Right cardiac atrium (tissue), 5 donors: ENCODE results near the gene PPIP5K2. TPM values are rescaled to one million over a fixed set of nuclear protein-coding genes. Genes with fewer than 3 reads are reported as not detected.
"Not testable (repeated sequence)": the region's sequence is repeated elsewhere in the genome, so short reads cannot be mapped to it uniquely, and the experiment has no call there.

Experiments used
- ATAC-seq, 2 donors: fragments of 200-7000 bp; cut with Tn5 transposase; one replicate each; pipeline versions ENCODE4 v1.8.0 to v1.9.1; 2020; ENCODE audit warnings: moderate library complexity in 2 of 2, mild to moderate bottlenecking in 1 of 2
- DNase-seq, 3 donors: peaks; one replicate each; pipeline ENCODE4 v3.0.0-alpha.2; 2020
- H3K27ac ChIP-seq: one replicate; pipeline ENCODE4 v1.5.1; 2013; ENCODE audit warnings: mild to moderate bottlenecking, low read length, control low read depth, moderate library complexity
- H3K27me3 ChIP-seq: one replicate; pipeline ENCODE4 v1.6.1; 2013; ENCODE audit not compliant: control insufficient read depth, insufficient read depth
- H3K4me1 ChIP-seq: one replicate; pipeline ENCODE4 v1.6.1; 2013; ENCODE audit warnings: low read length; ENCODE audit not compliant: control insufficient read depth, insufficient read depth
- H3K4me3 ChIP-seq: one replicate; pipeline ENCODE4 v1.5.1; 2013; ENCODE audit warnings: low read length, control low read depth
- H3K9me3 ChIP-seq: one replicate; pipeline ENCODE4 v1.6.1; 2013; ENCODE audit warnings: low read length; ENCODE audit not compliant: control insufficient read depth
- WGBS: extraction: QIAGEN DNeasy Blood & Tissue Kit; methylation state at CpG from one replicate; pipeline ENCODE4 v1.1.7; 2013; 5-methylcytosine and 5-hydroxymethylcytosine counted together
- intact Hi-C, 4 donors: fragments of 100-400 bp; cut with DNase I; formaldehyde crosslinking; loops; one replicate each; pipeline versions ENCODE4 v1.11.0 to v1.14.0; 2022 to 2023
- long read RNA-seq, 4 donors: library from polyadenylated mRNA; unstranded; transcript quantifications; one replicate each; pipeline ENCODE4 v2.0.0, GENCODE V29; 2020 to 2021
- polyA plus RNA-seq: library from polyadenylated mRNA; stranded (reverse); fragments of 200-250 nt; gene quantifications from one replicate; pipeline ENCODE4 v1.2.3, GENCODE V29; 2013
- total RNA-seq, 4 donors: library from RNA; stranded (reverse); fragmentation: NEBNext Ultra II Directional; extraction: Animal tissue kit (Norgen Biotek cat#: 25700); gene quantifications; one replicate each; pipeline ENCODE4 v1.2.1, GENCODE V29; 2021
- donor health status: healthy with polysubstance abuse.
- donor health status: DM: no; HTN: yes; CAD: no.
- donor health status: DM: no; HTN: no; CAD: no.
- donor health status: DM: no; HTN: yes; CAD: no; lungs with severe emphysema.
- donor health status: DM: yes; HTN: yes; CAD: no.

The PPIP5K2 gene
- total RNA-seq (10 to 100 TPM; 37.0 to 40.8 (median 38.0) TPM), polyA plus RNA-seq (14.1 TPM)
- long read RNA-seq, donor 1, partial matches to known transcripts = 3 of 7 reads
- long read RNA-seq, donor 1, other reads (novel, unspliced or antisense) = 4 of 7 reads
- long read RNA-seq, donor 2, partial matches to known transcripts = 0 of 4 reads
- long read RNA-seq, donor 2, other reads (novel, unspliced or antisense) = 4 of 4 reads
- long read RNA-seq, donor 3, full-length matches to known transcripts = 2 of 28 reads
- long read RNA-seq, donor 3, partial matches to known transcripts = 17 of 28 reads
- long read RNA-seq, donor 3, other reads (novel, unspliced or antisense) = 9 of 28 reads
- long read RNA-seq, donor 4, partial matches to known transcripts = 0 of 4 reads
- long read RNA-seq, donor 4, other reads (novel, unspliced or antisense) = 4 of 4 reads

DNA sequence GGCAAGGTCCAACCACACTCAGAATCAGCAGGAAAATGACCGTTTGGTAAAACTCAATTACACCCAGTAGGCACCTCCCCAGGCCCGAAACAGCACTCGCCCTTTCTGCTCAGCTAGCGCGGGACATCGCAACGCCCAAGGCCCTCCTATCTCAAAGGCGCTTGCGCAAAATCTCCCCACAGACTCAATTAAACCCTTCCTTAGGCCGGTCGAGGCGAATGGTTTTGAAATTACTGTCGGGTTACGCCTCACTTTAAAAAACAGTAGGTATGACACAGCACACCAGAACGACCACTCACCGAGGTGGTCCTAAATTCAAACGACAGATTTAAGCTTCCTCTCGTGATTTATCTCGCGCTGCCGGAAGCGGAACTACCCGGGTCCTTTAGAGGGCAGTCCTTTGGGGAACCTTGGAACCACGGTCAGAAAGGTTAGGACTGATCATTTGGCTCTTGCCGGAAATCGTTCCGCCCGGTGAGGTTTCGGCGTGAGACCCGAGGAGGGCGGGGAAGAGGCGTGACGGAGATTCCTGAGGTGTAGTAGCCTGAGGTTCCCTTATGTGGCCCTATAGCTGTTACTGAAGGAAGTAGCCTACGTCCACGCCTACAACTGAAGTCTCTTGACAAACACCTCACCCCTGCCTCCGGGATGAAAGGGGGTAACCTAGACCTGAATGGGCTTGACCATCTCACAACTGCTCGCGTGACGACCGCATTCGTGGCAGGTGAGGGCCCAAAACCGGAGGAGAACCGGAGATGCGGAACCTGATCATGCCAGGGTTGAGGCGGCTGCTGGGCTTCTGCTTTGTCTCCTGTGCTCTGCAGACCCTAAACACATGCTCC lies at the start of gene PPIP5K2, which contains the start of gene GIN1:
PPIP5K2 (plus strand) TSS at position 537 of the 842 bp plus-strand sequence. CDS start 9,289 bp downstream, outside the sequence.
GIN1 (minus strand) TSS at position 374 of the 842 bp plus-strand sequence. CDS start 11,431 bp downstream, outside the sequence.
- DNase-seq (peak; percentile 93 to 97 (median 97)), ATAC-seq (peak; percentile 99)
- no peaks in the 10 kb centered on the region for H3K27me3 ChIP-seq
- peak within 1 kb of the TSS; percentile 92 for H3K4me3 ChIP-seq
- WGBS = under 1% methylated on average over 46 of the region's 46 CpGs
- peaks cover 2% of the 10 kb centered on the region for H3K4me1 ChIP-seq
- no peaks in the 10 kb centered on the region for H3K9me3 ChIP-seq
- H3K27ac ChIP-seq = peak within 1 kb of the TSS; percentile 100
- intact Hi-C loops = no loop called here

GRCh38 chr5:103073500-103073899 lies 46.6 kb upstream of the PPIP5K2 start:
- 86% methylated on average over 4 of the region's 4 CpGs for WGBS
- H3K9me3 ChIP-seq, H3K4me3 ChIP-seq, intact Hi-C loops, H3K27ac ChIP-seq, DNase-seq, H3K4me1 ChIP-seq, ATAC-seq, H3K27me3 ChIP-seq: not testable (repeated sequence)

- ATAC-seq (no peak), DNase-seq (no peak)
- 90% methylated on average over 4 of the region's 4 CpGs for WGBS
- Histone ChIP-seq H3K4me1 (no peaks in the 10 kb centered on the region), H3K27me3 (no peaks in the 10 kb centered on the region), H3K4me3 (no peak overlapping the region), H3K27ac (no peak overlapping the region), H3K9me3 (no peaks in the 10 kb centered on the region)
- intact Hi-C loops = no loop called here
Measured at GRCh38 chr5:103075442-103075841, 44.7 kb upstream of the PPIP5K2 start.

DNA sequence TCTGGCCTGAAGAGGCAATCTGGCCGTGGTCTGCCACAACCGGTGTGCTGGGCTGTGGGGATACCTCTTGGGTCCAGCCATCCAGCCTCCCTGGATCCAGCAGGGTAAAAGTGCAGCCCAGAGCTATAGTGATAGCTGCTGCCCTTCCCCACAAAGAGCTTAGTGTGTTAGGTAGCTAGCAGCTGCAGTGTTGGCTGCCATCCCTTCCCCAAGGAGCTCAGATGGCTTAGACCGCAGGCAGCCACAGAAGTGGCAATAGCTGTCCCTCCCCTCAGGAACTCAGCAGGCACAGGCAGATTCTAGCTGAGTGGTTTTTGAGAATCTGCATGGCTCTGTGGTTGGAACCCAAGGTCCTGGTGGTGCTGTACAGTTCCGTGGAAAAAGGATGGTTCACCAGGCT lies 40.3 kb upstream of the PPIP5K2 start:
- ATAC-seq = no peak
- intact Hi-C loops = no loop called here

DNA sequence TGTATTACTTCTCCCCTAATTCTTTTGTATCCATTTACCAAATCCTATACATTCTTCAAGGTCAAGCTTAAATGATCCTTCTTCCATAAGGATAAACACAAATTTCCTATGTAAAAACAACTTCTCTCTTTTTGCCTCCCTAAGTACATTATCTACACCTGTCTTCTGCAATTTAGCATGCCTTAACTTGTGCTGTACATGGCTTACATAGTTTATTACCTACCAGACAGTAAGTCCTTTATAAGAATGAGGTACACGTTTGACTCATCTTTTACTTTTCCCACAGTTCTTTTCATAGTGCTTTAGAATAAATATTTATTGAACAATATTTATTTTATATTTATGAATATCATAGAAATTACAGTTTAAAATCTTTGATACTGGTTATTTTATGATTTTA lies 33.6 kb upstream of the PPIP5K2 start:
- no peak overlapping the region for H3K27ac ChIP-seq
- no peak overlapping the region for H3K4me3 ChIP-seq
- DNase-seq = no peak
- H3K9me3 ChIP-seq = peaks cover 2% of the 10 kb centered on the region
- intact Hi-C loops = no loop called here
- no peaks in the 10 kb centered on the region for H3K27me3 ChIP-seq
- H3K4me1 ChIP-seq = no peaks in the 10 kb centered on the region
- WGBS = 95% methylated on average over 1 of the region's 1 CpG
- ATAC-seq = no peak

More for the DNA sequence above, 40.3 kb upstream of the PPIP5K2 start:
- H3K9me3 ChIP-seq = peaks cover 2% of the 10 kb centered on the region
- 97% methylated on average over 4 of the region's 4 CpGs for WGBS
- no peaks in the 10 kb centered on the region for H3K4me1 ChIP-seq
- H3K27me3 ChIP-seq = no peaks in the 10 kb centered on the region
- H3K27ac ChIP-seq = no peak overlapping the region
- H3K4me3 ChIP-seq = no peak overlapping the region
- DNase-seq = no peak

DNA sequence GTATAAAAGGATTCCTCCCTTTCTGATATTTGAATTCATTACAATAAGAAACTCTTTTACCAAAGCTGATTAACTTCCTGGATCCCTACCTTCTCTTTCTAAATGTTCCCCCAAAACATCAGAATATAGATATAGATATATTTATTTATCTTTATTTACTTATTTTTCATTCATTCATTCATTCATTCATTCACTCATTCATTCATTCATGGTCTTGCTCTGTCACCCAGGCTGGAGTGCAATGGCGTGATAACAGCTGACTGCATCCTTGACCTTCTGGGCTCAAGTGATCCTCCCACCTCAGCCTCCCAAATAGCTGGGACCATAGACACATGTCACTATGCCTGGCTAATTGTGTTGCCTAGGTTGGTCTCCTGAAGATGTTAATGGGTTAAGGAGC lies 30.8 kb upstream of the PPIP5K2 start:
- ATAC-seq = no peak
- 100% methylated on average over 1 of the region's 1 CpG for WGBS
- intact Hi-C loops = no loop called here
- H3K4me1 ChIP-seq = no peaks in the 10 kb centered on the region
- H3K4me3 ChIP-seq = no peak overlapping the region
- H3K9me3 ChIP-seq = peaks cover 2% of the 10 kb centered on the region
- no peak for DNase-seq
- H3K27ac ChIP-seq = no peak overlapping the region
- no peaks in the 10 kb centered on the region for H3K27me3 ChIP-seq

DNA sequence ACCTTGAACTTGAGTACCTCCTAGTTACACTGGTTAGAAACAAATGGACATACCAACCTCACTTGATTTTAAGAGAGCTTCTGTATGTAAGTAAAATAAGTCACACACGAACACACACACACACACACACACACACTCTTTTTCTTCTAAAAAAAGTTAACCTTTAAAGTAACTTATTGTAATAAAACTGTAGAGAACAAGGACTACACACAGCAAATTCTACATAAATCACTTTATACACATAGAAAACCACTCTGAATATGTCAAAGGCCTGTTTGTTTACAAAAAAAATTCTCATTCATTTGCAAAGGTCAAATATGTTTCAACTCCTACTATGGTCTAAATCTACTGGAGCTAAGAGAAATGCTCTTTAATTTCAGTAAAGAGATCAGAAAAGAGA lies 29.3 kb upstream of the PPIP5K2 start:
- no peaks in the 10 kb centered on the region for H3K9me3 ChIP-seq
- H3K27me3 ChIP-seq = no peaks in the 10 kb centered on the region
- no peak overlapping the region for H3K27ac ChIP-seq
- intact Hi-C loops = no loop called here
- H3K4me3 ChIP-seq = no peak overlapping the region
- WGBS = 88% methylated on average over 1 of the region's 1 CpG
- no peaks in the 10 kb centered on the region for H3K4me1 ChIP-seq
- ATAC-seq (no peak), DNase-seq (no peak)

GRCh38 chr5:103092676-103093075 lies 27.4 kb upstream of the PPIP5K2 start:
- Histone ChIP-seq H3K27me3 (no peaks in the 10 kb centered on the region), H3K4me1 (no peaks in the 10 kb centered on the region), H3K27ac (no peak overlapping the region), H3K4me3 (no peak overlapping the region), H3K9me3 (no peaks in the 10 kb centered on the region)
- DNase-seq (no peak), ATAC-seq (no peak)
- WGBS = 94% methylated on average over 3 of the region's 3 CpGs
- intact Hi-C loops = no loop called here

DNA sequence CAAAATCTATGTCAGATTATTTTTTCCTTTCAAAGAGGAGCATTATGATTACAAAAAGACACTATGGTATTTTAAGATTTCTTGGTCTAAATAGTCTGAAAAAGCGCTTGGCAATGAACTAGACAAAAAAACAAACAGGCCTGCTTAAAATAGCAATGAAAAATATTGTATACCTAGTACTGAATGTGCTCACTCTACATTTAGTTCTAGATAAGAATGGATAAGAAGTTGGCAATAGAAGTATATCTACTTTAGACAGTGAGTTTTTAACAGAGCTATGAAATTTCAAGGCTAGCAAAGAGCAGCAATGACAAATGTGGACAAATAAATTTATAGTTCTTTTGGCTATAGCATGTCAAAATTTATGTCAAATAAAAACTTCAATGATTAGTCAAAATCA lies 26.4 kb upstream of the PPIP5K2 start:
- Histone ChIP-seq H3K27ac (no peak overlapping the region), H3K4me3 (no peak overlapping the region), H3K4me1 (no peaks in the 10 kb centered on the region), H3K9me3 (no peaks in the 10 kb centered on the region), H3K27me3 (no peaks in the 10 kb centered on the region)
- WGBS = 71% methylated on average over 1 of the region's 1 CpG
- peak in 1 of 2 donors; percentile 83 for ATAC-seq
- DNase-seq = no peak
- intact Hi-C loops = no loop called here

- DNase-seq (no peak), ATAC-seq (no peak)
- Histone ChIP-seq H3K27me3 (no peaks in the 10 kb centered on the region), H3K4me3 (no peak overlapping the region), H3K27ac (no peak overlapping the region), H3K9me3 (no peaks in the 10 kb centered on the region), H3K4me1 (no peaks in the 10 kb centered on the region)
- 55% methylated on average over 2 of the region's 2 CpGs for WGBS
- intact Hi-C loops = no loop called here
Measured at GRCh38 chr5:103094737-103095136, 25.4 kb upstream of the PPIP5K2 start.

DNA sequence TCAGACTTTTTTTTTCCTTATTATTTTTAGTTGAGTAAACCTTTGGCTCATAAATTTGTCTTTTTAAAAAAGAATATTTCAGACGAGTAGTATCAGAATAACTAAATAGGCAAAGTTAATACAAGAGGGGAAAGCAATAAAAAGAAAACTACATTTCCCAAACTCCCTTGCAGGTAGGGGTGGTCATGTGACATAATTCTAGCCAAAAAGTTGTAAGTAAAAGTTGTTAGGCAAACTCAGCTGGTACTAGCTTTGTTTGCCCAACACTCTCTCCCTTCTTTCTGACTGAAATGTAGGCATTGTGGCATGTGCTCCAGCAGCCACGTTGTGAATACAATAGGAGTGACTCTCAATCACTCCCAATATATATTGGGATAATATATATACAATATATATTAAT lies 21.1 kb upstream of the PPIP5K2 start:
- H3K4me3 ChIP-seq = no peak overlapping the region
- DNase-seq (no peak), ATAC-seq (no peak)
- intact Hi-C loops = no loop called here
- H3K4me1 ChIP-seq = no peaks in the 10 kb centered on the region
- no peaks in the 10 kb centered on the region for H3K9me3 ChIP-seq
- no peak overlapping the region for H3K27ac ChIP-seq
- no peaks in the 10 kb centered on the region for H3K27me3 ChIP-seq
- WGBS = 79% methylated on average over 2 of the region's 2 CpGs
